Right renal cortex interstitium (tissue), 3 donors: ENCODE results near the gene EFNA2. TPM values are rescaled to one million over a fixed set of nuclear protein-coding genes. Genes with fewer than 3 reads are reported as not detected.
"Not testable (repeated sequence)": the region's sequence is repeated elsewhere in the genome, so short reads cannot be mapped to it uniquely, and the experiment has no call there.

Experiments used
- DNase-seq, 3 donors: peaks; one replicate each; pipeline ENCODE4 v3.0.0-alpha.2; 2013; ENCODE audit warnings: low read depth in 3 of 3, low spot score in 2 of 3
- polyA plus RNA-seq, 3 donors: library from polyadenylated mRNA; unstranded; fragments of 120-200 nt; gene quantifications; one replicate each; pipeline ENCODE4 v1.2.1, GENCODE V29; 2013; ENCODE audit not compliant: insufficient read length in 3 of 3

Gene EFNA2
- polyA plus RNA-seq, 3 donors: 1.3 to 2.1 (median 1.3) TPM

- no peak for DNase-seq
Measured at GRCh38 chr19:1294688-1295087, 9.0 kb downstream of the EFNA2 start.

- DNase-seq: no peak
Measured at GRCh38 chr19:1295169-1296012, 9.7 kb downstream of the EFNA2 start.

GRCh38 chr19:1296078-1296477, 10.4 kb downstream of the EFNA2 start:
- no peak for DNase-seq

- DNase-seq: no peak
Measured at GRCh38 chr19:1296575-1297271, 11.1 kb downstream of the EFNA2 start.

- DNase-seq: no peak
Measured at GRCh38 chr19:1298235-1298634, 12.6 kb downstream of the EFNA2 start.

- DNase-seq: no peak
Measured at GRCh38 chr19:1299801-1300200, 14.1 kb downstream of the EFNA2 start.

- DNase-seq: no peak
Measured at GRCh38 chr19:1300744-1301490, 15.2 kb downstream of the EFNA2 start.

- no peak for DNase-seq
Measured at GRCh38 chr19:1302533-1303239, 17.0 kb downstream of the EFNA2 start.

- no peak for DNase-seq
Measured at GRCh38 chr19:1304197-1304924, 18.7 kb downstream of the EFNA2 start.

- DNase-seq: not testable (repeated sequence)
Measured at GRCh38 chr19:1305354-1305753, 19.7 kb downstream of the EFNA2 start.

GRCh38 chr19:1307320-1307719, 21.6 kb downstream of the EFNA2 start:
- no peak for DNase-seq

- no peak for DNase-seq
Measured at GRCh38 chr19:1307755-1308303, 22.2 kb downstream of the EFNA2 start.

- DNase-seq: no peak
Measured at GRCh38 chr19:1308718-1309117, 23.0 kb downstream of the EFNA2 start.

GRCh38 chr19:1309977-1310852, 24.5 kb downstream of the EFNA2 start:
- no peak for DNase-seq

- DNase-seq: no peak
Measured at GRCh38 chr19:1310853-1311180, 25.1 kb downstream of the EFNA2 start.

- no peak for DNase-seq
Measured at GRCh38 chr19:1311543-1312091, 25.9 kb downstream of the EFNA2 start.

GRCh38 chr19:1312767-1313694, 27.4 kb downstream of the EFNA2 start:
- no peak for DNase-seq
